NCI-H1417 treated with DMSO at 0.1 percent for 48 hours (cell line): Measurements from ENCODE around the gene TPD52L2.
"Not testable (repeated sequence)": the region's sequence is repeated elsewhere in the genome, so short reads cannot be mapped to it uniquely, and the experiment has no call there.

Experiments
- DNase-seq: peaks from one replicate; lab custom pipeline; 2025; lab: John Stamatoyannopoulos, UW

Gene TPD52L2

DNA sequence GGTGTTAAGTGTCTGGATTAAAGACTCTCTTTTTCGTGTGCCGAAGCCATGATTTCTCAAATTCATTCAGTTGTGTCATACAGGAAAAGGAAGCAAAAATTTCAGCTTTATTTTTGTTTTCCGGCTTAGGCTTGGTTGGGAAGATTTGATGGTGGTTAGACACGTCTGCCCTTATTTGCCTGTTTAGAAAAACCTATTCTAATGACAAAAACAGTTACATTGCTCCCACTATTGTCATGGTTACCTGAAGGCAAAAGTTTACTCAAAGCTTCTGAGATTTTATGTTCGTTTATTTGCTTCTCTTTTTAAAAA is 30.8 kb downstream of the TPD52L2 start:
- DNase-seq = no peak

DNA sequence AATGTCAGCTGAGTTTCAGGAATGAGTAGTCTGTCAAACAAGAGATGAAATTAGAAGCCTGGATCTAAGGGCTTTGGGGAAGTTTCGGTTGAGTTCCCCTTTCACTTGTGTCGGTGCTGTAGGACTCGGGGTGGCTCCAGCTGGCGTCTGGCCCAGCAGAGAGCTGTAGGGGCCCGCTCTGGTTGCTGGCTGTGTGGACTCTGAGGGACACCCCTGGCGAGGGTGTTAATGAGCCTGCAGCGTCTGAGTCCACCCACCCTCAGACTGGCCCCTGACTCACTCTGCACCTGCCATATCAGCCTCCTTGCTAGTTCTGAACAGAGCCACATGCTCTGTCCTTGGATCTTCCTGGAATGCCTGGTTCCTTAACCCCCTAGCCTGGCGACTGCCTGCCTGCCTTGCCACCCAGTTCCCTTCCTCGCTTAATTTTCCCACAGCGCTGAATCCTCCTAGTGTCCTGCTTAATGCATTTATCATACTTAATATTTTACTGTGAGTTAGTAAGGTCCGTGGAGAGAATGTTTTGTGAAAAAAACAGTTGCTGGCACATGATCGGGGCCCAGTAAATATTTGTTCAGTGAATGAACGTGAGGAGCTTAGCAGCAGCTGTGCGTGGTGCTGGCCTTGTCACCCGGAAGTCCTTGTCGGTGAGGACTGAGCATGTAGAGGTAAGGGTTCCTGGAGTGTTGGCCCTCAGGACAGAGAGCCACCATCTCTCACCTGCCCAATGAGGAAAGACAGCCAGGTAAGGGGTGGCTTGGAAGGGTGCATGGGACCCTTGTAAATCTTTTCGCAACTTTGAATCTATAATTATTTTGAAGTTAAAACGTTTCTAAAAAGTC is 31.4 kb downstream of the TPD52L2 start:
- no peak for DNase-seq

DNA sequence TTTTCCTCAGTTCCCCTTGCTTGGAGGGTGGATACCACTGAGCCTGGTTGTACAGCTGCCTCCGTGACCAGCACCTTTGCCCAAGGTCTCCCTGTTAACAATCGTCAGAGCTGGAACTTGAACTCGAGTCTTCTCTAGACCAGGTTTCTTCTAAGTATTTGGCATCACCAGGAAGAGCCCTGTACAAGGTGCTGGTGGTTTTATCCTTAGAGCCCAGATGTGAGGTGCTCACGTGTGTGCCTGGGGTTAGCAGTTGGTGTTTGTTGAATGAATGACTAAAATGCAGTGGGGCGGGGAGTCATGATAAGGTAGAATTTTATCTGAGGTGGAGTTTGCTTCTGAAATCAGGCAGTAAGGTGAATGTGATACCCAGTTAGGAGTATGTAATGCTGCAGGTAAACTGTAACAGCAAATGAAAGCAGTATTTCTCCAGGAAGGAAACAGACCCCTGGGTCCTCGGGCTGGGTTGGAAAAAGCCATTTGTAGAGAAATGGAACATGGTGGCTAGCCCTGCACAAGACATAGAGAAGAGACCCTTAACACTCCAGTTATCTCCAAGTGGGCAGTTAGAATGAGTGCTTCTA is 33.0 kb downstream of the TPD52L2 start:
- DNase-seq = no peak

DNA sequence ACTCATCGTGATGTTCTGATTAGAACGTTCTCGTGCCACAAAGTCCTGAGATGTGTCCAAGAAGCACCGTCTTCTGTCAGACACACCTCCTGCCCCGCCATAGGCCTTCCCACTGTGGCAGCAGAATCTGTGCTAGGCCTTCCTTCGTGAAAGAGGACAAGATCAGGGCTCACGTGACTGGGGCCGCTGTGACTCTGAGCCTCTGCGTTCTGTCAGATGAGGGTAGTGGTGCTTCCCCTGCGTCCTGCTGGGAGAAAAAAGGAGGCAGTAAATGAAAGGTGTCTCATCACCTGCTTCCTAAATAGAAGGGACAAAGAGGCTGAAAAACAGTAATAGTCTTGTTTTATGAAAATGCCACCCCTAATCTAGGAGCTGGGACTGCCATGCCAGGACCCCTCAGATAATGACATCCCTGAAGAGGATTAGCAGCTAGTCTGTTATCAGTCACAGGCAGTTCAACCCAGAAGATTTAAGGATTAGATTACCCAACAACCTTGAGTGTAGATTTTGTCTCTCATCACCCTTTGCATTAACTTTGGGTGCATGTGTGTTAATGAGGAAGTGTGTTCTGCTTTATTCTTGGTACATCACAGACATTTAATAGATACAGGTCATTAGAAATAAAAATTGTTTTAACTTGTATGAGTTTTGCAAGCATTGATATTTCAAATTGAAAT is 34.0 kb downstream of the TPD52L2 start:
- DNase-seq = no peak

DNA sequence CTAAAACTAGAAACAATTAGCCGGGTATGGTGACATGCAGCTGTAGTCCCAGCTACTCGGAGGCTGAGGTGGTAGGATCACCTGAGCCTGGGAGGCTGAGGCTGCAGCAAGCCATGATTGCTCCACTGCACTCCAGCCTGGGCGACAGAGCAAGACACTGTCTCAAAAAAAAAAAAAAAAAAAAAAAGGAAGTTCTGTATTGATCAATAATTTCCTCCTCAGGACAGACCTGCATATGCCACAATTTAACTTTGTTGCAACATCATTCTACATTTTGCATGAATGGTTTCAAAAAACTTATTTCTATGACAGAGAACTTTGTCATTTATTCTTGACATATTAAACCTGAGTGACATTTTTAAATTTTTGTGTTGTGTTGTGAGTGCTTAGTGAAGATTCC is 35.3 kb downstream of the TPD52L2 start:
- DNase-seq = no peak

DNA sequence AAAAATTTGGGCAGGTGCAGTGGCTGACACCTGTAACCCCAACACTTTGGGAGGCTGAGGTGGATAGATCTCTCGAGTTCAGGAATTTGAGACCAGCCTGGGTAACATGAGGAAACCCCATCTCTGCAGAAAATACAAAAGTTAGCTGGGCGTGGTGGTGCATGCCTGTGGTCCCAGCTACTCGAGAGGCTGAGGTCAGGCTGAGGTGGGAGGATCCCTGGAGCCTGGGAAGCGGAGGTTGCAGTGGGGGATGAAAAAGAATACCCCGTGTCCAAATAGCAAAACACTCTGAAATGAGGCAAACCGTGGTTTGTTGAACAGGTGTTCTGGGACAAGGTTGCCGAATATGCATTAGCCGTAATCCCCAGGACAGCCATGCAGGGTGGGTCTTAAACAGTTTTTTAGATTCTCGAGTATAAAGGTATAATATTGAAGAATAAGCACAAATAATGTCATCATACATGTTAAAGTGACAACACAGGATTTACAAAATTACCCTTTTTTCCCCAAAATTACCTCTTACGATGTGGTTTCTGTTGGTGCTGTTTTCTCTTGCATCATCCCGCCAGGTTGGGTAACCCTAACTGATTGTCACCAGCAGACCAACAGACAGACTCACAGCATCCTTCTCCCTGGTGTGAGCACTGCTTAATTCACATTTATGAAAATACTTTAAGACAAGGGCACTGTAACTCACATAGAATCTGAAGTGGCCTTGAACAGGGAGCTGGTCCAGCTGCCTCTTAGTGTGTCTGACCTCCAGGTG is 38.9 kb downstream of the TPD52L2 start:
- DNase-seq = no peak

DNA sequence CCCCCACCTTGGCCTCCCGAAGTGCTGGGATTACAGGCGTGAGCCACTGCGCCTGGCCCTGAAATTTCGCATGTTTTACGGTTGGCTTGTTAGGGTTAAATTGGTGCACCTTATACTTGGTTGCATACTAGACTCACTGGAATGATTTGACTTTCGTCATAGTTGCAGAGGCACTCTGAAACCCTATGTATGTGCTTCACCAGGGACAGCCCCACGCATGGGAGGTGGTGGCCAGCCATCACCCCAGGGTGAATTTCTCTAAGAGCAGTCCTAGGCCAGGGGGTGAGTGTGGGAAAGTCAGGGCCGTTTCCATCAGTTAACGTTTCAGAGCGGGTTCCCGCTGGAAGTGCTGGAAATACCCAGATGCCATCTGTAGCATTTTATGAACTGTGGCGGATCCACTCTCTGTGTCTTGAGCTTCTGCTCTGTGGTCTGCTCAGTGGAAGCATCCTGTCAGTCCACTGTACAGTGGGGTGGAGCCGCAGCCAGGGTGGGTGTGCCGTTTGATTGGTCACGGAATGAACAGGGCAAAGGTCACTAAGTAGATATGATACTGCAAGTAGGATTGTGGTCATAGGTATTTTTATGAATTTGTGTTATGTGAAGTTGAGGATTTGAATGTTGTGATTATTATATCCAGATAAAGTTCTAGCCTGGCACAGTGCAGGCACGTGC is 43.1 kb downstream of the TPD52L2 start:
- DNase-seq = no peak

DNA sequence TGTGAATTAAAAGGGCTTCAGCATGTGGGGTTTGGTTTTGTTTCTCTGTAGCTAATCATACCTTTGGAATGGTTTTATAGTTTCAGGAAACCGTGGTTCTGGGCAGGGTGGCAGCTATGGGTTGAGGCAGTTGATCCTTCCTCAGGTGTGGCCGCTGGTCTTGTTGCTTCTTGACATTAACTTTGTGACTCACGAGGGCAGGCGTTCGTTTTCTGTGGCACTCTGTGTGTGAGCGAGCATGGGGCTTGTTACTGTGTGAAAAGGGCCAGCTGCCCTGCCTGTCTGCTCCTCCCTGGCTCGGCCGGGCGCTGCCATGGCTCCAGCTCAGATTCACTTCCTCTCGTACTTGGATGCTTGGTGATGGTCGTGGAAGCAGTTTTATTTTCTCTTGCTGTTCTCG is 46.1 kb downstream of the TPD52L2 start:
- no peak for DNase-seq

DNA sequence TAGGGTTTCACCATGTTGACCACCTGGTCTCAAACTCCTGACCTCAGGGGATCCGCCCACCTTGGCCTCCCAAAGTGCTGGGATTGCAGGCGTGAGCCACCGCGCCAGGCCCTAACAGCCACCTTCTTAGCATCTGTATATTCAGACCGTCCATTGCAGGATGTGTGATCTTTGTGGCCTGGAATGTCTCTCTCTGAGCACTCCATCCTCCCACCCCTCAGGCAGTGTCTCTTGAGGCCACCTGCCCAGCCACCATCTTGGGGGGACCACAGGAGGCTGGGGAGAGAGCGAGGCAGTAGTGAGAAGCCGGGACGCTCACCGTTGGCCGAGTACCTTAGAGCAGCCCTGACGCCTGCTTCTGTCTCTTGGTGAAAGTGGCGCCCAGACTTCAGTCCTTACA is 48.7 kb downstream of the TPD52L2 start:
- no peak for DNase-seq

DNA sequence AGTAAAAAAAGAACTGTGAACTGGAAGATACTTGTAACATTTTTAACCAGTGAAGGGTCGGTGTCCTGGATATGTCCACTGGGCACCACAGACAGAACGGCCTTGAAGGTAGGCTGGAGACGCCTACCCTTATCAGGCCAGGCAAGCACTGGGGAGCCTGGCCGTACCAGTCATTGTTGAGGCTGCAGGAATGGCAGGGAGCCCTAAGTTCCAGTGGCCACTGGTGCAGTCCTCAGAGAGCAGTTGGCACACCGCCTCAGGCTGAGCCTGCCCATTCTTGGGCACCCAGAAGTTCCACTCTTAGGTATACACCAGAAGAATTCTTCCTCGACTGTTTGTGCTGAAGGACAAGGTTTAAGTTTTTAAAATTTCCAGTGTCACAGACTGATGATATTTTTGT is 50.4 kb downstream of the TPD52L2 start:
- no peak for DNase-seq

DNA sequence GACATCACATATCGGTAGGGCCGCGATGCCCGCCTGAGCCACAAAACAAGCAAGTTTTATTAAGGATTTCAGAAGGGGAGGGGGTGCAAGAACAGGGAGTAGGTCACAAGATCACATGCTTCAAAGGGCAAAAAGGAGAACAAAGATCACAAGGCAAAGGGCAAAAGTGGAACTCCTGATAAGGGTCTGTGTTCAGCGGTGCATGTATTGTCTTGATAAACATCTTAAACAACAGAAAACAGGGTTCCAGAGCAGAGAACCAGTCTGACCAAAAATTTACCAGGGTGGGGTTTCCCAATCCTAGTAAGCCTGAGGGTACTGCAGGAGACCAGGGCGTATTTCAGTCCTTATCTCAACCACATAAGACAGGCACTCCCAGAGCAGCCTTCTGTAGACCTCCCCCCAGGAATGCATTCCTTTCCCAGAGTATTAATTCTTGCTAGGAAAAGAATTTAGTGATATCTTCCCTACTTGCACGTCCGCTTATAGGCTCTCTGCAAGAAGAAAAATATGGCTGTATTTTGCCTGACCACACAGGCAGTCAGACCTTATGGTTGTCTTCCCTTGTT is 51.4 kb downstream of the TPD52L2 start:
- not testable (repeated sequence) for DNase-seq

DNA sequence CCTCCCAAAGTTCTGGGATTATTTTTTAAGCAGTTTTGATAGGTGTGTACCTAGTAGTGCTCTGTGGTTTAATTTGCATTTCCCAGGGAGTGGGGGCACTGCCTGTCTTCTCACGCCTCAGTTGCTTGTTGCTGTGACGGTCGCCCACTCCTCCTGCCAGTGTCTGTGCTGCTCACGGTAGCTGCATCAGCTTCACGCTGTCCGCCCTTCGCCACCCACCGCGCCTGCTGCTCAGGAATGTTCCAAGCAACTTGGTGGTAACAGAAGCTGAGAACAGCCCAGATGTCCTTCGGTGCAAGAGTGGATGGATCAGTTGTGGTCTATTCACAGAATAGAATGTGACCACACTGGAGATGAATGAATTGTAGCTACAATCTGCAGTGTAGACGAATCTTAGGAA is 52.7 kb downstream of the TPD52L2 start:
- no peak for DNase-seq

DNA sequence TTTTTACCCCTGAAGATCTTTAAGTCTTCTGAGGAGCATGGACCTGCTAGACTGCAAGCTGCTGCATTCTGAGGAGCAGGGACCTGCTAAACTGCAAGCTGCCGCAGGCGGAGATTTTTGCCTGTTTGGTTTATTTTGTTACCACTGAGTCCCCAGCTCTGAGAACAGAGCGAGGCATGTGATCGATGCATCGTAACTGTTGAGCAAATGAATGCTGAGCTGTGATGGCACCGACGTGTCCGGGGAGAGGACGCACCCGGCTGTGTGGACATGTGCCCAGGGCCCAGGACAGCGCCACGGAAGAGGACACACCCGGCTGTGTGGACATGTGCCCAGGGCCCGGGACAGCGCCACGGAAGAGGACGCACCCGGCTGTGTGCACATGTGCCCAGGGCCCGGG is 54.1 kb downstream of the TPD52L2 start:
- DNase-seq = no peak

DNA sequence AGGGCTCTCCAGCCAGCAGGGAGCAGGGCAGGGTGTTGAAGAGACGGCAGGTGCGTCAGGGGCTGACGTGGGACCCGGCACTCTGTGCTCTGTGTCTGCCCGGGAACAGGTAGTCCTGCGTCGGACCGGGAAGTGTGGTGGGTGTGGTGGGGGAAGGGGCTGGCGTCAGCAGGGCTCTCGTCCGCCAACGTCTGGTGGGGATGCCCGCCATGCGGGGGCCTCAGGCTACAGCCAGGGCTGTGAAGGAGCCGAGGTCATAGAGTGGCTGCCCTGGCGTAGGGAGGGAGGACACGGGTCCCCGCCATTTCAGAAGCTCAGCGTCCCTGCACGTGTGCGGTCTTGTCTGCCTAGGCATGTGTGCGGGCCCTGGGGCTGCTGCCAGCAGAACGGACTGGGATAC is 55.2 kb downstream of the TPD52L2 start:
- DNase-seq = no peak

DNA sequence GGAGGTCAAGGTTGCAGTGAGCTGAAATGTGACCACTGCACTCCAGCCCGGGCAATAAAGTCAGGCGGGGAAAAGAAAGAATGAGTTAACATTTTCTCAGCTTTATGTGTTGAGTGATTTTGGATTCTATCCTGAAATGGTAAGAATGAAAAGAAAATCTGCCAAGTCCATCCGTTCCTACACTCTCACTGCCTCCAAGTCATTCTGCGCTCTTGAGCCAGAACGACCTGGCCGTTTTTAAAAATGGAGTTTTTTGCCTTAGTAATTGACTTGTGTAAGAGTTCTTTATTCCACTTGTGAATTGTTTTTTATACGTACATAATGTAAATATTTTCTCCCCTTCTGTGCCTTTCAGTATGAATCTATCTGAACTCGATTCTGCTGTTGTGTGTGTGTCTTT is 58.6 kb downstream of the TPD52L2 start:
- no peak for DNase-seq

DNA sequence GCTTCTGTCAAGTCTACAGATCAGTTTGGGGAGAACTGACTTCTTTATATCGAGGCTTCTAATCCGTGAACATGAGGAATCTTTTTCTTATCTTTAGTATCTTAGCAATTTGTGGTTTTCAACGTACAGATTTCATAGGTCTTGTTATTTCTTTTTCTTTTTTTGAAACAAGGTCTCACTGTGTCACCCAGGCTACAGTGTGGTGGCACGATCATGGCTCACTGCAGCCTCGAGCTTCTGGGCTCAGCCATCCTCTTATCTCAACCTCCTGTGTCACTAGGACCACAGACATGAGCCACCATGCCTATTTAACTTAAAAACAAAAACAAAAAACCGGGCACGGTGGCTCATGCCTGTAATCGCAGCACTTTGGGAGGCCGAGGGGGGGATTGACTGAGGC is 59.2 kb downstream of the TPD52L2 start:
- DNase-seq = no peak

DNA sequence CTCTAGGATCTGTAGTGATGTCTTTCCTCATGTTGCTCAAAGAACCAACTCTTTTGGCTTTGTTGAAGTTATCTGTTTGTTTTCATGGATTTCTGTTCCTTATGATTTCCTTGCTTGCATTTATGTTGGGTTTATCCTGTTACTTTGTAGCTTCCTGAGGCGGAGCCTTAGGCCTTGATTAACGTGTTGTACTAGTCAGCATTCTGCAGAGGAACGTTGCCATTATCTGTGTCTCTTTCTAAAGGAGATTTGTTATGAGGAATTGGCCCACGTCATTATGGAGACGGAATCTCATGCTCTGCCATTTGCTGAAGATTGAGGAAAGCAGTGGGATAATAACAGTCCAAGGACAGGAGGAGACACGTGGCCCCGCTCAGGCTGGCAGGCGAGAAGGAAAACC is 61.2 kb downstream of the TPD52L2 start:
- DNase-seq = no peak

DNA sequence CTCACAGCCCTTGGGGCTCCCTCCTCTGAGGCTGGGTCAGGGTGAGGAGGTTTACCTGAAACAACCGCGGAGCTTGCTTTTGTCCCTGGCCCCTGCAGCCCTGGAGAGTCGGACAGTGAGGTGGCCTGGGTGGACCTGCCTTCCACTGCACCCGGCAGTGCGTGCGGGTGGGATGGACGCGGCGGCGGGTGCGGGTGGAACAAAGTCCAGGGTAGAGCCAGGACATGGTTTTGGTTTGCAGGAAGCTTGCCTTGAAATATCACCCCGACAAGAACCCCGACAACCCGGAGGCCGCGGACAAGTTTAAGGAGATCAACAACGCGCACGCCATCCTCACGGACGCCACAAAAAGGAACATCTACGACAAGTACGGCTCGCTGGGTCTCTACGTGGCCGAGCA is 64.0 kb downstream of the TPD52L2 start:
- no peak for DNase-seq

DNA sequence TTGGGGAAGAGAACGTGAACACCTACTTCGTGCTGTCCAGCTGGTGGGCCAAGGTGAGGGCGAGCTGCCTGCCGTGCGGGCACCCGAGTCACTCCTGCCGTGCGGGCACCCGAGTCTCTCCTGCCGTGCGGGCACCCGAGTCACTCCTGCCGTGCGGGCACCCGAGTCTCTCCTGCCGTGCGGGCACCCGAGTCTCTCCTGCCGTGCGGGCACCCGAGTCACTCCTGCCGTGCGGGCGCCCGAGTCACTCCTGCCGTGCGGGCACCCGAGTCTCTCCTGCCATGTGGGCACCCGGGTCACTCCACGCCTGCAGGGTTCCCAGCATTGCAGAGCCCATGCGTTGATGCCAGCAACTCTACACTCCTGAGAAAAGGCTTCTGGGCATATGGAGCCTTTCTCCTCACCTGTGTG is 64.4 kb downstream of the TPD52L2 start:
- not testable (repeated sequence) for DNase-seq

DNA sequence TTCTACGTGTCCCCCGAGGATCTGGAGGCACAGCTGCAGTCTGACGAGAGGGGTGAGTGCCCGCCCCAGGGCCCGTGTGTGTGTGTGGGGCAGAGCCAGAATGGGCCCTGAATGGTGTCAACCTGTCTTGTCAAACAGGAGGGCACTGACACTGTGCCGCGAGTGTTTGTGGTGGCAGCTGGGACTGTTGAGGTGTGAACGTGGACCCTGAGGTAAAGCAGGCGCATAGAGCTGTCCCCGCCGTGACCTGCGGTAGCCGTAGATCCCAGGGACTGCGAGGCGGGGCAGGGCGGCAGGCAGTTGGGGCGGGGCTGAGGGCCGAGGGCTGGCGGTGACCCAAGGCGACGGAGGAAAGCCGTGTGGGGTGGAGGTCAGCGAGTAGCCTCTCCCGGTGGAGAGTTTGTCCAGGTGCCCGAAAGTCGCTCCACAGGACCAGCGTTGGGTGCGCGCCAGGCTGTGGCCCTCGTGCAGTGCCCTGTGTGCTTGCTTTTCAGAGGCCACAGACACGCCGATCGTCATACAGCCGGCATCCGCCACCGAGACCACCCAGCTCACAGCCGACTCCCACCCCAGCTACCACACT is 66.0 kb downstream of the TPD52L2 start:
- DNase-seq = no peak

DNA sequence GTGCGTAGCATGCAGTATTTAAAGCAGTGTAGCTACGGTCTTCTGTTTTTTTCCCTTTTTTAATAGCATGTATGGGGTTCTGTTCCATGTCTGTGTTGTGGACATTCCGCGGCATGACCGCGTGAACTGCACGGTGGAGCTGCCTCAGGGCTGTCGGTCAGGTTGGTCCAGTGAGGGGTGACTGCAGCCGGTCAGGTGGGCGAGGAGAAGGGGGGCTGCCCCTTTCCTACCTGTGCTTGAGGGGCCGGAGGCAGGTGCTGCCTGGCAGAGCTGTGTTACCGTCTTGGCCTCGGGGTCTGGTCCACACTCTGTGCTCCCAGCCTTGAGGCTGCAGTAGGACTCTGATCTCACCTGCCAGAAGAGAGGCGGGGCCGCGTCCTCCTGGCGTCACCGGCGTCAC is 66.7 kb downstream of the TPD52L2 start:
- DNase-seq = no peak
